ENCODE measurements around the gene KCNK1.

DNA sequence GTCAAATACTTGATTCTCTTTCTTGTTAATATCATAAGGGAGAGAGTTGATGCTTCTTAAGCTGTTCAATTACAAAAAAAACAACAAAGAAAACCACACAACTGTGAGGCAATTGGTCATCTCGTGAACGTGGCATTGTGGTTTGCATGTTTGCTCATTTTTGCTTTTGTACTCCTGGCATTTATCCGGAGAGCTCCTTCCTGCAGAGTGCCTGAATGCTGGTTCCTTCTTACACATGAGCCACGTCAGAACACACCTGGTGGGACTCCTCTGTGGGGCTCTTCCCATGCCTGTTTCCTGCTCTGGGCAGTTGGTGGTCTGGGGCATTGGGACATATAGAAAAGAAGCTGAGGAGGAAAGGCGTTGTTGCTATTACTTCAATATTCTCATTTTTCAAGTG is 25.7 kb downstream of the KCNK1 start:
- TF ChIP-seq, protein P1, sequence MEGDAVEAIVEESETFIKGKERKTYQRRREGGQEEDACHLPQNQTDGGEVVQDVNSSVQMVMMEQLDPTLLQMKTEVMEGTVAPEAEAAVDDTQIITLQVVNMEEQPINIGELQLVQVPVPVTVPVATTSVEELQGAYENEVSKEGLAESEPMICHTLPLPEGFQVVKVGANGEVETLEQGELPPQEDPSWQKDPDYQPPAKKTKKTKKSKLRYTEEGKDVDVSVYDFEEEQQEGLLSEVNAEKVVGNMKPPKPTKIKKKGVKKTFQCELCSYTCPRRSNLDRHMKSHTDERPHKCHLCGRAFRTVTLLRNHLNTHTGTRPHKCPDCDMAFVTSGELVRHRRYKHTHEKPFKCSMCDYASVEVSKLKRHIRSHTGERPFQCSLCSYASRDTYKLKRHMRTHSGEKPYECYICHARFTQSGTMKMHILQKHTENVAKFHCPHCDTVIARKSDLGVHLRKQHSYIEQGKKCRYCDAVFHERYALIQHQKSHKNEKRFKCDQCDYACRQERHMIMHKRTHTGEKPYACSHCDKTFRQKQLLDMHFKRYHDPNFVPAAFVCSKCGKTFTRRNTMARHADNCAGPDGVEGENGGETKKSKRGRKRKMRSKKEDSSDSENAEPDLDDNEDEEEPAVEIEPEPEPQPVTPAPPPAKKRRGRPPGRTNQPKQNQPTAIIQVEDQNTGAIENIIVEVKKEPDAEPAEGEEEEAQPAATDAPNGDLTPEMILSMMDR (IDR thresholded peaks at IDR 0.05), result no peak
- no peak for TF ChIP-seq POLR2AphosphoS5 (IDR thresholded peaks at IDR 0.05; ENCODE audit: low read depth, low read length)
- TF ChIP-seq, protein P2, sequence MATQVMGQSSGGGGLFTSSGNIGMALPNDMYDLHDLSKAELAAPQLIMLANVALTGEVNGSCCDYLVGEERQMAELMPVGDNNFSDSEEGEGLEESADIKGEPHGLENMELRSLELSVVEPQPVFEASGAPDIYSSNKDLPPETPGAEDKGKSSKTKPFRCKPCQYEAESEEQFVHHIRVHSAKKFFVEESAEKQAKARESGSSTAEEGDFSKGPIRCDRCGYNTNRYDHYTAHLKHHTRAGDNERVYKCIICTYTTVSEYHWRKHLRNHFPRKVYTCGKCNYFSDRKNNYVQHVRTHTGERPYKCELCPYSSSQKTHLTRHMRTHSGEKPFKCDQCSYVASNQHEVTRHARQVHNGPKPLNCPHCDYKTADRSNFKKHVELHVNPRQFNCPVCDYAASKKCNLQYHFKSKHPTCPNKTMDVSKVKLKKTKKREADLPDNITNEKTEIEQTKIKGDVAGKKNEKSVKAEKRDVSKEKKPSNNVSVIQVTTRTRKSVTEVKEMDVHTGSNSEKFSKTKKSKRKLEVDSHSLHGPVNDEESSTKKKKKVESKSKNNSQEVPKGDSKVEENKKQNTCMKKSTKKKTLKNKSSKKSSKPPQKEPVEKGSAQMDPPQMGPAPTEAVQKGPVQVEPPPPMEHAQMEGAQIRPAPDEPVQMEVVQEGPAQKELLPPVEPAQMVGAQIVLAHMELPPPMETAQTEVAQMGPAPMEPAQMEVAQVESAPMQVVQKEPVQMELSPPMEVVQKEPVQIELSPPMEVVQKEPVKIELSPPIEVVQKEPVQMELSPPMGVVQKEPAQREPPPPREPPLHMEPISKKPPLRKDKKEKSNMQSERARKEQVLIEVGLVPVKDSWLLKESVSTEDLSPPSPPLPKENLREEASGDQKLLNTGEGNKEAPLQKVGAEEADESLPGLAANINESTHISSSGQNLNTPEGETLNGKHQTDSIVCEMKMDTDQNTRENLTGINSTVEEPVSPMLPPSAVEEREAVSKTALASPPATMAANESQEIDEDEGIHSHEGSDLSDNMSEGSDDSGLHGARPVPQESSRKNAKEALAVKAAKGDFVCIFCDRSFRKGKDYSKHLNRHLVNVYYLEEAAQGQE (IDR thresholded peaks at IDR 0.05; ENCODE audit: insufficient read depth in 1 of 2, low read depth in 2 of 2, low read length in 1 of 2), result no peak
- TF ChIP-seq TCF7L2 (IDR thresholded peaks at IDR 0.05; ENCODE audit: low read depth, low read length), result no peak

Measured in Panc1 (cell line).